ENCODE data around the gene MOK.

GRCh38 chr14:102211240-102211639 lies 93.7 kb downstream of the MOK start:
- TF ChIP-seq, protein P1, sequence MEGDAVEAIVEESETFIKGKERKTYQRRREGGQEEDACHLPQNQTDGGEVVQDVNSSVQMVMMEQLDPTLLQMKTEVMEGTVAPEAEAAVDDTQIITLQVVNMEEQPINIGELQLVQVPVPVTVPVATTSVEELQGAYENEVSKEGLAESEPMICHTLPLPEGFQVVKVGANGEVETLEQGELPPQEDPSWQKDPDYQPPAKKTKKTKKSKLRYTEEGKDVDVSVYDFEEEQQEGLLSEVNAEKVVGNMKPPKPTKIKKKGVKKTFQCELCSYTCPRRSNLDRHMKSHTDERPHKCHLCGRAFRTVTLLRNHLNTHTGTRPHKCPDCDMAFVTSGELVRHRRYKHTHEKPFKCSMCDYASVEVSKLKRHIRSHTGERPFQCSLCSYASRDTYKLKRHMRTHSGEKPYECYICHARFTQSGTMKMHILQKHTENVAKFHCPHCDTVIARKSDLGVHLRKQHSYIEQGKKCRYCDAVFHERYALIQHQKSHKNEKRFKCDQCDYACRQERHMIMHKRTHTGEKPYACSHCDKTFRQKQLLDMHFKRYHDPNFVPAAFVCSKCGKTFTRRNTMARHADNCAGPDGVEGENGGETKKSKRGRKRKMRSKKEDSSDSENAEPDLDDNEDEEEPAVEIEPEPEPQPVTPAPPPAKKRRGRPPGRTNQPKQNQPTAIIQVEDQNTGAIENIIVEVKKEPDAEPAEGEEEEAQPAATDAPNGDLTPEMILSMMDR (IDR thresholded peaks at IDR 0.05): no peak
- no peak for TF ChIP-seq POLR2AphosphoS5 (IDR thresholded peaks at IDR 0.05)
- no peak for TF ChIP-seq POLR2A (IDR thresholded peaks at IDR 0.05; ENCODE audit: low read depth)
